ENCODE results near the gene CST6. TPM values are rescaled to one million over a fixed set of nuclear protein-coding genes. Genes with fewer than 3 reads are reported as not detected.
A peak's percentile ranks its signal among the peaks of the same experiment; 100 is the strongest.

The CST6 gene
- total RNA-seq, 1 donor from 2014 or later: not detected

GRCh38 chr11:66020212-66020611, 8.4 kb downstream of the CST6 start:
- Mint-ChIP-seq H3K4me1 (ENCODE audit: low read depth, unreplicated experiment) (peaks cover 6% of the 10 kb centered on the region), H3K9me3 (ENCODE audit: unreplicated experiment) (no peaks in the 10 kb centered on the region), H3K36me3 (ENCODE audit: low read depth, unreplicated experiment) (no peaks in the 10 kb centered on the region), H3K4me3 (ENCODE audit: unreplicated experiment) (no peak overlapping the region), H3K27me3 (ENCODE audit: low read depth, unreplicated experiment) (peaks cover 12% of the 10 kb centered on the region), H3K27ac (ENCODE audit: unreplicated experiment) (no peak overlapping the region)
- peaks cover 22% of the 10 kb centered on the region for H3K4me1 ChIP-seq (ENCODE audit: insufficient read depth, low read length)
- no peak overlapping the region for H2AFZ ChIP-seq (ENCODE audit: low read depth, low read length)
- H4K20me1 ChIP-seq (ENCODE audit: insufficient read depth, low read length): no peaks in the 10 kb centered on the region
- no peaks in the 10 kb centered on the region for H3K36me3 ChIP-seq (ENCODE audit: insufficient read depth, low read length)
- TF ChIP-seq EZH2 (IDR thresholded peaks at IDR 0.05; ENCODE audit: insufficient read depth, low read length) (no peak), CTCF (IDR thresholded peaks at IDR 0.05; ENCODE audit: insufficient read depth, low read depth, low read length) (no peak)
- H3K9me3 ChIP-seq (ENCODE audit: insufficient read depth, low read depth, low read length): no peaks in the 10 kb centered on the region
- no peaks in the 10 kb centered on the region for H3K79me2 ChIP-seq (ENCODE audit: insufficient read depth, low read length)
- no peaks in the 10 kb centered on the region for H3K27me3 ChIP-seq (ENCODE audit: insufficient read depth, low read length)
- no peak overlapping the region for H3K4me2 ChIP-seq (ENCODE audit: low read length)
- H3K27ac ChIP-seq (ENCODE audit: low read depth, low read length): no peak overlapping the region
- DNase-seq (ENCODE audit: low read depth): no peak
- H3K9ac ChIP-seq (ENCODE audit: low read length): no peak overlapping the region
- no peak for FAIRE-seq
- no peak overlapping the region for H3K4me3 ChIP-seq (ENCODE audit: insufficient read depth, low read depth, low read length)

- Histone ChIP-seq H3K4me1 (ENCODE audit: insufficient read depth, low read length) (peaks cover 17% of the 10 kb centered on the region), H3K9ac (ENCODE audit: low read length) (no peak overlapping the region), H3K27me3 (ENCODE audit: insufficient read depth, low read length) (no peaks in the 10 kb centered on the region), H3K27ac (ENCODE audit: low read depth, low read length) (no peak overlapping the region), H3K4me3 (ENCODE audit: insufficient read depth, low read depth, low read length) (no peak overlapping the region), H3K4me2 (ENCODE audit: low read length) (peak overlapping the region; percentile 67), H2AFZ (ENCODE audit: low read depth, low read length) (no peak overlapping the region), H3K9me3 (ENCODE audit: insufficient read depth, low read depth, low read length) (no peaks in the 10 kb centered on the region), H3K79me2 (ENCODE audit: insufficient read depth, low read length) (no peaks in the 10 kb centered on the region), H4K20me1 (ENCODE audit: insufficient read depth, low read length) (no peaks in the 10 kb centered on the region), H3K36me3 (ENCODE audit: insufficient read depth, low read length) (no peaks in the 10 kb centered on the region)
- no peaks in the 10 kb centered on the region for H3K9me3 Mint-ChIP-seq (ENCODE audit: unreplicated experiment)
- H3K36me3 Mint-ChIP-seq (ENCODE audit: low read depth, unreplicated experiment): no peaks in the 10 kb centered on the region
- FAIRE-seq: peak; percentile 49
- peaks cover 3% of the 10 kb centered on the region for H3K4me1 Mint-ChIP-seq (ENCODE audit: low read depth, unreplicated experiment)
- H3K27ac Mint-ChIP-seq (ENCODE audit: unreplicated experiment): peak overlapping the region; percentile 34
- no peak overlapping the region for H3K4me3 Mint-ChIP-seq (ENCODE audit: unreplicated experiment)
- peaks cover 12% of the 10 kb centered on the region for H3K27me3 Mint-ChIP-seq (ENCODE audit: low read depth, unreplicated experiment)
- no peak for TF ChIP-seq CTCF (IDR thresholded peaks at IDR 0.05; ENCODE audit: insufficient read depth, low read depth, low read length)
- TF ChIP-seq EZH2 (IDR thresholded peaks at IDR 0.05; ENCODE audit: insufficient read depth, low read length): no peak
- peak; percentile 68 for DNase-seq (ENCODE audit: low read depth)
Measured at GRCh38 chr11:66020618-66021357, 9.0 kb downstream of the CST6 start.
